ENCODE data around the gene NEDD4L.

NEDD4L gene

GRCh38 chr18:58095655-58096054 is 51.6 kb downstream of the NEDD4L start:
- no peak for FAIRE-seq

GRCh38 chr18:58096658-58097057 is 52.6 kb downstream of the NEDD4L start:
- FAIRE-seq = no peak

- no peak for FAIRE-seq
Measured at GRCh38 chr18:58097121-58097906, 53.3 kb downstream of the NEDD4L start.

- FAIRE-seq = no peak
Measured at GRCh38 chr18:58097907-58098166, 53.8 kb downstream of the NEDD4L start.

GRCh38 chr18:58098706-58099105 is 54.7 kb downstream of the NEDD4L start:
- no peak for FAIRE-seq

- FAIRE-seq = no peak
Measured at GRCh38 chr18:58100154-58100553, 56.1 kb downstream of the NEDD4L start.

- FAIRE-seq = no peak
Measured at GRCh38 chr18:58101291-58101794, 57.3 kb downstream of the NEDD4L start.

- FAIRE-seq = no peak
Measured at GRCh38 chr18:58102018-58102417, 58.0 kb downstream of the NEDD4L start.

GRCh38 chr18:58102875-58103274 is 58.8 kb downstream of the NEDD4L start:
- FAIRE-seq = no peak

- FAIRE-seq = no peak
Measured at GRCh38 chr18:58103339-58103985, 59.4 kb downstream of the NEDD4L start.

- no peak for FAIRE-seq
Measured at GRCh38 chr18:58104096-58104495, 60.1 kb downstream of the NEDD4L start.

- no peak for FAIRE-seq
Measured at GRCh38 chr18:58105206-58105887, 61.3 kb downstream of the NEDD4L start.

GRCh38 chr18:58105888-58106260 is 61.8 kb downstream of the NEDD4L start:
- no peak for FAIRE-seq

GRCh38 chr18:58106289-58107070 is 62.5 kb downstream of the NEDD4L start:
- no peak for FAIRE-seq

- FAIRE-seq = no peak
Measured at GRCh38 chr18:58109256-58109655, 65.2 kb downstream of the NEDD4L start.

- no peak for FAIRE-seq
Measured at GRCh38 chr18:58110398-58110797, 66.4 kb downstream of the NEDD4L start.

- FAIRE-seq = no peak
Measured at GRCh38 chr18:58112174-58112573, 68.1 kb downstream of the NEDD4L start.

- no peak for FAIRE-seq
Measured at GRCh38 chr18:58113337-58113736, 69.3 kb downstream of the NEDD4L start.

- FAIRE-seq = no peak
Measured at GRCh38 chr18:58114766-58115165, 70.7 kb downstream of the NEDD4L start.

GRCh38 chr18:58116818-58117217 is 72.8 kb downstream of the NEDD4L start:
- FAIRE-seq = no peak

- FAIRE-seq = no peak
Measured at GRCh38 chr18:58117786-58118403, 73.9 kb downstream of the NEDD4L start.

- FAIRE-seq = no peak
Measured at GRCh38 chr18:58118536-58118935, 74.5 kb downstream of the NEDD4L start.

- no peak for FAIRE-seq
Measured at GRCh38 chr18:58119819-58120218, 75.8 kb downstream of the NEDD4L start.

Data from TTC549 (cell line).